A549 treated with RU486 at 1 μM for 4 hours (cell line): ENCODE results near the gene STK4. TPM values are rescaled to one million over a fixed set of nuclear protein-coding genes. Genes with fewer than 3 reads are reported as not detected.

ENCODE experiments used
- total RNA-seq: library from RNA; stranded (reverse); fragments of 200-300 nt; extraction: Qiagen RNA extraction; gene quantifications from 5 replicates; pipeline ENCODE4 v1.2.3, GENCODE V29; 2022; ENCODE audit warnings: low read depth

Gene STK4
- total RNA-seq = 10.0 to 14.9 TPM (median 14.1 TPM) in 5 replicates

DNA sequence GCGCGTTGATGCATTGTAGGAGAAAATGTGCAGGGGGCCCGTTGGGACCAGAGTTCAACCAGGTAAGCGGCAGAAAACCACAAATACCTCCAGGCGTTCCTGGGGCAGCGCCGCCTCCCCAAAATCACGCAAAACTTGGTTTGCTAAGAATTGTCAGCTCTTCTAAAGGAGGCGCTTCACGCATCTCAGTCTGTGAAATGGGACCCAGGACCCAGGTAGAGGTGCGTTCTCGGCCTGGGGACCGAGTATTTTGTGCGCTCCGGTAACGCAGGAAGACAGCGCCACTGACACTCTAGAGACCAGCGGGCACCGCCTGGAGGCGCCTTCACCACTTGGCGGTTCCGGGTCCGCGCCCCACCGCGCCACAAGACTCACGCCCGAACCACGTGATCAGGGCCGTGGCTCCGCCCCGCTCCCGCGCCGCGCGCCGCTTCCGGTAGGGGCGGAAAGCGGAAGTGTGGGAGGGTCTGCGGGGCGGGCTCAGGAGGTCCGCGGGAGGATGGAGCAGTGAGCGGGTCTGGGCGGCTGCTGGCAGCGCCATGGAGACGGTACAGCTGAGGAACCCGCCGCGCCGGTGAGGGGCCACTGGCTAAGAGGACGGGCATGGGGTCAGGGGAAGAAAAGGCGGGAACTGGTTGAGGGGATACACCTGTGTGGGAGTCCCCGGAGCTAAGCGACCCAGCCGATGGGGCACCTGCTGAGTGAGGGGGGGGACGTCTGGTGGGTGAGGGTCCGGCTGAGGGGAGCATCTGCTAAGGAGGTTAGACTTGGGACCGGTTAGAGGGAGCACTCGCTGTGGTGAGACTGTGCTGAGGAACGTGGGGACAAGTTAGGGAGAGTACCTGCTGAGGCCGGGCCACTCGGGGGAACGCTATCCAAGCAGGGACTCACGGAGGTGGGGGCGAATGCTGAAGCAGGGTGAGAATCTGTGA, at the start of gene STK4:
Gene STK4 (plus strand): TSS at position 483 of the 932 bp plus-strand sequence. CDS start 57 bp downstream, at position 540.

DNA sequence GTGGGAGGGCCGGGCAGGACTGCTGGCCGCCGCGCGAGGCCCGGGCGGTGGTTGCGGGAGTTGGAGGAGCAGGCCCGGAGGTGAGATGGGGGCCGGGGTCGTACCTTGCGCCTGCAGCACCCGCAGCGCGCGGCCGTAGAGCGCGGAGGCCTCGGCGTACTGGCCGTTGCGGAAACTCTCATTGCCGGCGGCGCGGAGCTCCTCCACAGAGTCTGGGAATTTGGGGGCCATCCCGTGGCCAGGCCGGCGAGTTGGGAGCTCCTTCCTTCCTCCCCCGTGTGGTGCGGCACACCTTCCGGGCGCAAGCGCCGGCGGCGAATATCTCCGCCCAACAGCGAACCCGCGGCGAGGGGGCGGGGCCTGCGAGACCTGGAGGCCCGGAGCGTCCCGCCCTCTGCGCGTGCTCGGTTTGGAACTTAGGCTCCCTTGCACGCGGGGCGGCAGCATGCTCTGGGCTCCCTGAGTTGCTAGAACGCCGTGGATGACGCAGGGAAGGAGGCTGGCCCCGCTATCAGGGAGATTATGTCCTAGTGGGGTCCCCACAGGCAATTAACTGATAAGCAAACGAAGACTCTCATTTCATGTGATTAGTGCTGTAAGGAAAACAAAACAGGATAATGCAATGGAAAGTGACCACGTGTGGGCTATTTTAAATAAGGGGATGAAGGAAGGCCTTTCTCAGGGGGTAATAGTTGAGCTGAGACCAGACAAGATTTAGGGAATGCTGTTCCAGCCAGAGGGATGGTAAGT, 6.0 kb upstream of the STK4 start, which contains the start of gene TOMM34:
Gene TOMM34 (minus strand): TSS at position 295 of the 750 bp plus-strand sequence. CDS start 64 bp downstream, at position 231.

DNA sequence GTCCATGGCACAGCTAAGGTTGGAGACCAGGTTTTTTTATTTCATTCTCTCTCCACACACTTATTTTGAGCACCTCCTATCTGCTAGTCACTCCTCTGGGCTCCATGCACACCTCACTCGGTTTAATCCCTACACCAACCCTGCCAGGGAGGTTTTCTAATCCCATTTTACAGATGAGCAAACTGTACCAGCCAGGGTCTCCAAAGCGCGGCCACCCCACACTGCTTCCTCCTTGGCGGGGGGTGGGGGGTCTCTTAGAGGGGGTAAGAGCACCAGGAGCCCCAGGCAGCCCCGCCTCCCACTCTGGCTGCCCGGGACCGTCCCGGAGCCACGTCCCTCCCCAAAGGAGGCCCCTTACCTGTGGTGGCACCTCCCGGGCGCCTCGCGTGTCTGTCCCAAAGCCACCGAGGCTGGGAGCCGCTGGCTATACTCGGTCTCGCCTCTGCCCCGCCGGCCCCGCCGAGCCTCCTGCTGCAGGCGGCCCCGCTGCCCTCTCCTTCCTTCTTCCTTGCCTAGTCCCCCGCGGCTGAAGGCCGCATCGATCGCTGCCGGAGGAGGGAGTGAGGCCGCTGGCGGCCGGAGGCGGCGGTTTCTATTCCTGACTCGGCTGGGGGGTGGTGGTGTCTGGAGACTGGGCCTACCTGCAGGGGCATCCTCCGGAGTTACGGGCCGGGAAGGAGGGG, 134.4 kb downstream of the STK4 start, which contains the start of gene KCNS1:
Gene KCNS1 (minus strand): TSS at position 565 of the 683 bp plus-strand sequence. CDS start 1,891 bp downstream, outside the sequence.

DNA sequence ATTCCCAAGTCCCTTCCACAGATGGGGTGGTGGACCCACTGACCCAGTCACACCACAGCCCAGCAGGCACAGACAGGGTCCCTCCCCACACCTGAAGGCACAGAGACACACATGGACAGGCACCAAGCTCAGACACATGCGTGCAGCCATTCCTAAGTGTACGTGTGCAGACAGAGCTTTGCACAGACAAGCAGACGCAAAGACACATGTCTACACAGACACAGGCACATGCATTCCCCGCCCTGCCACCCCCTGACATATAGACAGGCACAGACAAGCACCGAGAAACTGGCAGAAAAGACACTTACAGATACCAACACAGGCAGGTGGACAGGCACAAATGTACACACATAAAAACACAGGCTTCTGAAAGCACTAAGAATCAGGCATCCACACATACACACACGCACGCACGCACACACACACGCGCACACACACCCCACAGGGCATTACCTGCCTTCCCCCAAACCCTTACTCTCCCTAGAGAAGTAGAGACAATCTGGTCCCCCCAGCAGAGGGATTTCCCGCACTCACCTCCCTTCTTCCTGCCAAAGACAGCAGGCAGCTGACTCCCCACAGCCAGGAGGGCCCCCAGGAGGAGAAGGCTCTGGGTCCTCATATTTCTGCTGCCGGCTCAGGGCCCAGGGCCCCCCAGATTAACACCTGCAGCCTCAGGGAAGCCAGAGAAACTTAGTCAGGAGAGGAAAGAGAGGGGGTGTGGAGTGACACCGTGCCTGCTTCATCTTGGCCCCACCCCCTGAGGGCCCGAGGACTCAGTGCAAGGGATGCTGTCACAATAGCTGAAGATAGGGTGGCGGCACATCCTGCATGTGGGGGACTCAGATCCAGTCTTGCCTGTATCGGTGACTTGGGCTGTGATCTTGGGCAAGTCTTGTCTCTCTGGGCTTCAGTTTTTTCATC, 148.4 kb downstream of the STK4 start, which contains the start of gene WFDC5:
Gene WFDC5 (minus strand): TSS at position 710 of the 921 bp plus-strand sequence. CDS start 91 bp downstream, at position 619.

DNA sequence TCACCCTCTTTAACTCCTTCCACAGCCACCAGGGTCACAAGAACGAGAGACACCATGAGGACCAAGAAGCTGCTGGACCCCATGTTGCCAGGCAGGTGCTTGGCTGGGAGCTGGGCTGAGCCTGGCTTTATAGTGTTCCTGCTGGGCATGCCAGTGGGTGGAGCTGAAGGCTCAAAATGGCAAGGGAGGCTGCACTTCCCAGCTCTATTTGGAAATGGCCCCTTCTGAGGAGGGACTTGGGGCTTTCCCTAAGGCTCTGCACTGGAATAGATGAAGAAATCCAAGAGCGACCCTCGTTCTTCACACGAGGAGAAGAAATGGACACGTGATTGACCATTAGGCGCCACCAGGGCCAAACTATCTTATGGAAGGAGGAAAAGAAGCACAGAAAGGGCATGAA, 158.1 kb downstream of the STK4 start, which contains the start of gene WFDC12:
Gene WFDC12 (minus strand): TSS at position 101 of the 400 bp plus-strand sequence. CDS start 18 bp downstream, at position 83.

Other genes starting within 250 kb of the STK4 start
- 0.42 to 0.96 TPM (median 0.80 TPM) in 5 replicates for gene KCNK15, start 220.6 kb upstream of the STK4 start, total RNA-seq
- gene RIMS4, start 156.0 kb upstream of the STK4 start, total RNA-seq = 1.0 to 1.4 TPM (median 1.2 TPM) in 5 replicates
- gene YWHAB, start 80.8 kb upstream of the STK4 start, total RNA-seq = 195 to 207 TPM (median 204 TPM) in 5 replicates
- 10.9 to 17.6 TPM (median 15.8 TPM) in 5 replicates for gene PABPC1L, start 56.5 kb upstream of the STK4 start, total RNA-seq
- 40.7 to 48.2 TPM (median 41.1 TPM) in 5 replicates for gene TOMM34, start 6.1 kb upstream of the STK4 start, total RNA-seq
- gene KCNS1, start 134.6 kb downstream of the STK4 start, total RNA-seq = not detected in 5 replicates
- not detected in 5 replicates for gene WFDC5, start 148.7 kb downstream of the STK4 start, total RNA-seq
- not detected in 5 replicates for gene WFDC12, start 158.0 kb downstream of the STK4 start, total RNA-seq
- 2.2 to 3.6 TPM (median 3.5 TPM) in 5 replicates for gene PI3, start 208.4 kb downstream of the STK4 start, total RNA-seq
- not detected in 5 replicates for gene SEMG1, start 240.5 kb downstream of the STK4 start, total RNA-seq